Smooth muscle cell (in vitro differentiated cells): ENCODE measurements around the gene NACA. TPM values are rescaled to one million over a fixed set of nuclear protein-coding genes. Genes with fewer than 3 reads are reported as not detected.

Experiments used
- DNase-seq: peaks from one replicate; lab custom pipeline; 2025; ENCODE audit not compliant: unreplicated experiment; lab: John Stamatoyannopoulos, UW
- H2AFZ ChIP-seq: fragments of 200-600 bp; sonication (generic); 2 replicates; pipeline ENCODE4 v1.6.0; 2016; ENCODE audit warnings: antibody characterized with exemption, low read depth, mild to moderate bottlenecking
- H3F3A ChIP-seq: fragments of 200-600 bp; sonication (generic); 2 replicates; pipeline ENCODE4 v1.6.0; 2017; ENCODE audit warnings: antibody characterized with exemption, low read depth
- H3K27ac ChIP-seq: fragments of 200-600 bp; sonication (generic); 2 replicates; pipeline ENCODE4 v1.5.1; 2016; ENCODE audit warnings: low read depth, mild to moderate bottlenecking
- H3K27me3 ChIP-seq: fragments of 200-600 bp; sonication (generic); 2 replicates; pipeline ENCODE4 v1.6.1; 2016; ENCODE audit warnings: low read depth, mild to moderate bottlenecking
- H3K36me3 ChIP-seq: fragments of 200-600 bp; sonication (generic); 2 replicates; pipeline ENCODE4 v1.5.1; 2016; ENCODE audit warnings: low read depth
- H3K4me1 ChIP-seq: fragments of 200-600 bp; sonication (generic); 2 replicates; pipeline ENCODE4 v1.5.1; 2016; ENCODE audit warnings: low read depth
- H3K4me2 ChIP-seq: fragments of 200-600 bp; sonication (generic); 2 replicates; pipeline ENCODE4 v1.6.0; 2016; ENCODE audit warnings: mild to moderate bottlenecking
- H3K4me3 ChIP-seq: fragments of 200-600 bp; sonication (generic); 2 replicates; pipeline ENCODE4 v1.5.1; 2016; ENCODE audit warnings: mild to moderate bottlenecking
- H3K79me2 ChIP-seq: fragments of 200-600 bp; sonication (generic); 2 replicates; pipeline ENCODE4 v1.6.0; 2016; ENCODE audit warnings: low read depth, mild to moderate bottlenecking
- H3K9ac ChIP-seq: fragments of 200-600 bp; sonication (generic); 2 replicates; pipeline ENCODE4 v1.6.0; 2016; ENCODE audit warnings: low read depth
- H3K9me3 ChIP-seq: fragments of 200-600 bp; sonication (generic); replicated peaks from 2 replicates; pipeline ENCODE4 v1.5.1; 2016; ENCODE audit warnings: low read depth
- H4K20me1 ChIP-seq: fragments of 200-600 bp; sonication (generic); 2 replicates; pipeline ENCODE4 v1.6.0; 2016; ENCODE audit warnings: low read depth
- WGBS: methylation state at CpG from one replicate; pipeline ENCODE4 v1.1.7; 2016; ENCODE audit warnings: low lambda C conversion rate; 5-methylcytosine and 5-hydroxymethylcytosine counted together
- polyA plus RNA-seq: library from polyadenylated mRNA; unstranded; fragments of >200 nt; fragmentation: Nextera tagmentation; extraction: Ambion mirVana; gene quantifications from 2 replicates; pipeline ENCODE4 v1.2.1, GENCODE V29; 2016
- total RNA-seq: library from RNA; depleted of rRNA; stranded (reverse); fragments of >200 nt; gene quantifications from 2 replicates; pipeline ENCODE4 v1.2.3, GENCODE V29; 2014
- TF ChIP-seq, protein P1 (sequence below): fragments of 200-600 bp; sonication (generic); IDR thresholded peaks from 2 replicates; pipeline ENCODE4 v1.5.1; 2017; ENCODE audit warnings: borderline replicate concordance, mild to moderate bottlenecking, antibody characterized with exemption; ENCODE audit not compliant: insufficient read depth, poor library complexity, severe bottlenecking

The NACA gene
- total and polyA plus RNA-seq, 2 experiments from 2014 or later, result 625 to 906 TPM

DNA sequence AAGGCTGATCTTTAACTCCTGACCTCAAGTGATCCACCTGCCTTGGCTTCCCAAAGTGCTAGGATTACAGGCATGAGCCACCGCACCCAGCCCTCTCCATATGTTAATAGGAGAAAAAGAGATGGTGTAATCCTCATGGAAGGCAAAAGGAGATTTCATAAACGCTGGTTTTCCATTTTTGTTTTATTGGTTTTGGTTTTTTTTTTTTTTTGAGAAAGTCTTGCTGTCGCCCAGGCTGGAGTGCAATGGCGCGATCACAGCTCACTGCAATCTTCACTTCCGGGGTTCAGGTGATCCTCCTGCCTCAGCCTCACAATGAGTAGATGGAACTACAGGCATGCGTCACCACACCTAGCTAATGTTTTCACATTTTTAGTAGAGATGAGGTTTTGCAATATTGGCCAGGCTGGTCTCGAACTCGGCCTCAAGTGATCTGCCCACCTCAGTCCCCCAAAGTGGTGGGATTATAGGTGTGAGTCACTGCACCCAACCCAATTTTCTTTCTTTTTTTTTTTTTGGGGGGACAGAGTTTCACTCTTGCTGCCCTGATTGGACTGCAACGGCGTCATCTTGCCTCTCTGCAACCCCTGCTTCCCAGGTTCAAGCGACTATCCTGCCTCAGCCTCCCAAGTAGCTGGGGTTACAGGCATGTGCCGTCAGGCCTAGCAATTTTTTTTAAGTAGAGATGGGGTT, 45.1 kb downstream of the NACA start:
- Histone ChIP-seq H3K79me2 (peaks cover 98% of the 10 kb centered on the region), H3K4me1 (peaks cover 9% of the 10 kb centered on the region), H2AFZ (no peak overlapping the region), H3K36me3 (no peaks in the 10 kb centered on the region), H3F3A (peaks cover 3% of the 10 kb centered on the region), H3K9ac (no peak overlapping the region), H3K4me2 (no peak overlapping the region), H3K9me3 (no peaks in the 10 kb centered on the region), H3K27ac (no peak overlapping the region), H3K4me3 (no peak overlapping the region), H4K20me1 (peaks cover 97% of the 10 kb centered on the region), H3K27me3 (no peaks in the 10 kb centered on the region)
- TF ChIP-seq, protein P1, sequence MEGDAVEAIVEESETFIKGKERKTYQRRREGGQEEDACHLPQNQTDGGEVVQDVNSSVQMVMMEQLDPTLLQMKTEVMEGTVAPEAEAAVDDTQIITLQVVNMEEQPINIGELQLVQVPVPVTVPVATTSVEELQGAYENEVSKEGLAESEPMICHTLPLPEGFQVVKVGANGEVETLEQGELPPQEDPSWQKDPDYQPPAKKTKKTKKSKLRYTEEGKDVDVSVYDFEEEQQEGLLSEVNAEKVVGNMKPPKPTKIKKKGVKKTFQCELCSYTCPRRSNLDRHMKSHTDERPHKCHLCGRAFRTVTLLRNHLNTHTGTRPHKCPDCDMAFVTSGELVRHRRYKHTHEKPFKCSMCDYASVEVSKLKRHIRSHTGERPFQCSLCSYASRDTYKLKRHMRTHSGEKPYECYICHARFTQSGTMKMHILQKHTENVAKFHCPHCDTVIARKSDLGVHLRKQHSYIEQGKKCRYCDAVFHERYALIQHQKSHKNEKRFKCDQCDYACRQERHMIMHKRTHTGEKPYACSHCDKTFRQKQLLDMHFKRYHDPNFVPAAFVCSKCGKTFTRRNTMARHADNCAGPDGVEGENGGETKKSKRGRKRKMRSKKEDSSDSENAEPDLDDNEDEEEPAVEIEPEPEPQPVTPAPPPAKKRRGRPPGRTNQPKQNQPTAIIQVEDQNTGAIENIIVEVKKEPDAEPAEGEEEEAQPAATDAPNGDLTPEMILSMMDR, result no peak
- WGBS, result 96% methylated on average over 13 of the region's 13 CpGs
- DNase-seq, result no peak

DNA sequence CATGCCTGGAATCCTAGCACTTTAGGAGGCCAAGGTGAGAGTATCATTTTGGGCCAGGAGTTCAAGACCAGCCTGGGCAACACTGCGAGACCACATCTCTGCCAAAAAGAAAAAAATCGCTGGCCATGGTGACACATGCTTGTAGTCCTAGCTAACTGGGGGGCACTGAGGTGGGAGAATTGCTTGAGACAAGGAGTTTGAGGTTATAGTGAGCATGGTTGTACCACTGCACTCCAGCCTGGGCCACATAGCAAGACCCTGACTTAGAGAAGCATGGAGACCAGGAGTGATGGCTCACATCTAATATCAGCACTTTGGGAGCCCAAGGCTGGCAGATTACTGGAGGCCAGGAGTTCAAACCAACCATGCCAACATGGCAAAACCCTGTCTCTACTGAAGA, 46.2 kb downstream of the NACA start:
- no peaks in the 10 kb centered on the region for H3K27me3 ChIP-seq
- TF ChIP-seq, protein P1, result no peak
- no peak overlapping the region for H3K9ac ChIP-seq
- DNase-seq, result no peak
- H3F3A ChIP-seq, result peaks cover 3% of the 10 kb centered on the region
- no peaks in the 10 kb centered on the region for H3K9me3 ChIP-seq
- H3K4me1 ChIP-seq, result no peaks in the 10 kb centered on the region
- peaks cover 96% of the 10 kb centered on the region for H3K79me2 ChIP-seq
- peaks cover 97% of the 10 kb centered on the region for H4K20me1 ChIP-seq
- H3K27ac ChIP-seq, result peak overlapping the region; percentile 7
- H3K4me3 ChIP-seq, result no peak overlapping the region
- H3K36me3 ChIP-seq, result no peaks in the 10 kb centered on the region
- no peak overlapping the region for H3K4me2 ChIP-seq
- 97% methylated on average over 2 of the region's 2 CpGs for WGBS
- no peak overlapping the region for H2AFZ ChIP-seq

DNA sequence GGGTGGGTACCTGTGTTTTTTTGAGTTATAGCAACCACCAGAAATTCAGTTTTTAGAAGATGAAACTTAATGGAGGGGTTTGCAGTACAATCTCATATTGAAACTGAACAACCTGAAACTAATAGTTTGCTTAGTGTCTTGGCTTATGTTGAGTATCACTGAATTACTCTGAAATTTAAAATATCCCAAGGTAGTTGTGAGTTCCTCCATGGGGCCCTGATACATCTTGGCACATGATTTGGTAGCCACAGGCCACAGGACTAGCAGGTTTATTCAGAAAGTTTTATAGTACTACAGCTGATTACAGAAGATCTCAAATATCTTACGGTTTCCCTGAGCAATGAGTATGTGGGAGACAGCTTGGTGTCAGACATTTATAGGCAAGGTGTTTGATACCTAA, 47.4 kb downstream of the NACA start:
- no peaks in the 10 kb centered on the region for H3K4me1 ChIP-seq
- peaks cover 96% of the 10 kb centered on the region for H3K79me2 ChIP-seq
- H3K36me3 ChIP-seq, result no peaks in the 10 kb centered on the region
- H3K27me3 ChIP-seq, result no peaks in the 10 kb centered on the region
- H3K9ac ChIP-seq, result no peak overlapping the region
- peaks cover 98% of the 10 kb centered on the region for H4K20me1 ChIP-seq
- H3K9me3 ChIP-seq, result no peaks in the 10 kb centered on the region
- TF ChIP-seq, protein P1, result no peak
- H3F3A ChIP-seq, result peaks cover 3% of the 10 kb centered on the region
- no peak overlapping the region for H3K27ac ChIP-seq
- no peak overlapping the region for H2AFZ ChIP-seq
- H3K4me2 ChIP-seq, result no peak overlapping the region
- 100% methylated on average over 1 of the region's 1 CpG for WGBS
- H3K4me3 ChIP-seq, result no peak overlapping the region
- DNase-seq, result no peak
